ENCODE data around the gene MBOAT1. TPM values are rescaled to one million over a fixed set of nuclear protein-coding genes. Genes with fewer than 3 reads are reported as not detected.

MBOAT1 gene
- total and polyA plus RNA-seq, 9 donors, result 8.5 to 30.2 (median 12.7) TPM

DNA sequence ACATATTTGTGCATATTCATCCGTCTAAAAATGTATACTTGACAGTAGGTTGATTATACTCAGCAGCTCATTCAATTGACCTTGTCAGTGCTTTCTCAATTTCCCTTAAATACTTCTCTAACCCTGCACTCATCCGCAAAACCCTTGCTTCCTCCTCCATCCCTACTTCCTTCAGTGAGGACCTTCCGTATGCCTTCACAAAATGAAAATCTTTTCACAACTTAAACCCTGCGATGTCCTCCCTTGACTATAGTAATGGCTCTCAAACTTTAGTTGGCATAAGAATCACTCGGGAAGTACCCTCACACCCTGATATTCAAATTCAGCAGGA lies 5.2 kb downstream of the MBOAT1 start:
- intact Hi-C loops (cut with DNase I), result no loop called here
- Histone ChIP-seq H3K36me3 (no peaks in the 10 kb centered on the region), H3K27me3 (no peaks in the 10 kb centered on the region), H3K4me3 (no peak overlapping the region), H3K9me3 (no peaks in the 10 kb centered on the region), H3K4me1 (ENCODE audit: insufficient read depth) (peaks cover 24% of the 10 kb centered on the region), H3K27ac (no peak overlapping the region)
- WGBS, 3 donors, result 68 to 72% (median 68%) methylated on average over 5 of the region's 5 CpGs
- no peak for TF ChIP-seq EP300 (IDR thresholded peaks at IDR 0.05)
- TF ChIP-seq, protein P1, sequence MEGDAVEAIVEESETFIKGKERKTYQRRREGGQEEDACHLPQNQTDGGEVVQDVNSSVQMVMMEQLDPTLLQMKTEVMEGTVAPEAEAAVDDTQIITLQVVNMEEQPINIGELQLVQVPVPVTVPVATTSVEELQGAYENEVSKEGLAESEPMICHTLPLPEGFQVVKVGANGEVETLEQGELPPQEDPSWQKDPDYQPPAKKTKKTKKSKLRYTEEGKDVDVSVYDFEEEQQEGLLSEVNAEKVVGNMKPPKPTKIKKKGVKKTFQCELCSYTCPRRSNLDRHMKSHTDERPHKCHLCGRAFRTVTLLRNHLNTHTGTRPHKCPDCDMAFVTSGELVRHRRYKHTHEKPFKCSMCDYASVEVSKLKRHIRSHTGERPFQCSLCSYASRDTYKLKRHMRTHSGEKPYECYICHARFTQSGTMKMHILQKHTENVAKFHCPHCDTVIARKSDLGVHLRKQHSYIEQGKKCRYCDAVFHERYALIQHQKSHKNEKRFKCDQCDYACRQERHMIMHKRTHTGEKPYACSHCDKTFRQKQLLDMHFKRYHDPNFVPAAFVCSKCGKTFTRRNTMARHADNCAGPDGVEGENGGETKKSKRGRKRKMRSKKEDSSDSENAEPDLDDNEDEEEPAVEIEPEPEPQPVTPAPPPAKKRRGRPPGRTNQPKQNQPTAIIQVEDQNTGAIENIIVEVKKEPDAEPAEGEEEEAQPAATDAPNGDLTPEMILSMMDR (IDR thresholded peaks at IDR 0.05), result no peak
- TF ChIP-seq POLR2A (IDR thresholded peaks at IDR 0.05), result no peak
- no peak for DNase-seq

DNA sequence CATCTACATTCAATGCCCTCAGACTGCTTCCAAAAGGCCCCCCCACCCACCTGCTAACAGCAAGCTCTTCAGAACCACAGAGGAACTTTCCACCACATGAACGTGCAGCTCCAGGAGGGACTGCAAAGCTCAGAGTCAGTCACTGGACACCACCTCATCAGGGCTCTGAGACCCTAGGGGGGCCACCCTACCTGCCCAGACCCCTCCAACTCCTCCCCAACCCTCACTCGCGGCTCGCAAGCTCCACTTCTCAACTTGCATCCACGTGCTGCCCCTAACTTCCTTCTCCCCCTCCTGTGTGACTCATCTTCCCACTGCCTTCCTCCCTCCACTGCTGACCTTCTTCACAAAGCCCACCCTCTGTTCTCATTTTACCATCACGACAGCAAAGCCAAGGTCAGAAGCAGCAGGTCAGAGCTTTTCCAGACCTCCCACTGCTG lies 6.5 kb downstream of the MBOAT1 start:
- 18 to 27% (median 19%) methylated on average over 6 of the region's 6 CpGs for WGBS, 3 donors
- no peak for TF ChIP-seq EP300 (IDR thresholded peaks at IDR 0.05)
- TF ChIP-seq, protein P1 (IDR thresholded peaks at IDR 0.05), result no peak
- no peak for TF ChIP-seq POLR2A (IDR thresholded peaks at IDR 0.05)
- Histone ChIP-seq H3K36me3 (no peaks in the 10 kb centered on the region), H3K27me3 (no peaks in the 10 kb centered on the region), H3K4me3 (no peak overlapping the region), H3K4me1 (ENCODE audit: insufficient read depth) (peaks cover 28% of the 10 kb centered on the region), H3K9me3 (no peaks in the 10 kb centered on the region), H3K27ac (no peak overlapping the region)
- intact Hi-C loops (cut with DNase I), result no loop called here
- peak in 4 of 5 donors; percentile 42 to 59 (median 50) for DNase-seq

DNA sequence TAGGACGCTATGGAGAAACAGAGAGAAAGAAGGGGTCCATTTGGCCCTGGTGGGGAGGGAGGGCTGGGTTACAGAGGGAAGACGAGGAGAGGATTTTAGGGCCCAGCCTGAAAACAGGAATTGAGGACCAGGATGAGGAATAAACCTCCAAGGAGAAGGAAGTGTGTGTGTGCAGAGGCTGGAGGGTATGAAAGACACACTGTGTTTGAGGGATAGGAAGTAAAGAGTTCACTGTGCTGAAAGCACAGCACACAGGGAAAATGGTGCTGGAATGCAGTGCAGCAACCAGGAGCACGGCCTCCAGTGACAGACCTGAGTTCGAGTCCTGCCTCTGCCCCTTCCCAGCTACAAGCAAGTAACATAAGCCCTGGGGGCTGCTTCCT lies 7.8 kb downstream of the MBOAT1 start:
- H3K27ac ChIP-seq, result peak overlapping the region in 1 of 2 donors; percentile 26
- peaks cover 24% of the 10 kb centered on the region for H3K4me1 ChIP-seq (ENCODE audit: insufficient read depth)
- TF ChIP-seq POLR2A (IDR thresholded peaks at IDR 0.05), result no peak
- TF ChIP-seq EP300 (IDR thresholded peaks at IDR 0.05), result no peak
- TF ChIP-seq, protein P1 (IDR thresholded peaks at IDR 0.05), result no peak
- 81 to 83% (median 82%) methylated on average over 4 of the region's 4 CpGs for WGBS, 3 donors
- DNase-seq, result no peak
- no peaks in the 10 kb centered on the region for H3K27me3 ChIP-seq
- no peak overlapping the region for H3K4me3 ChIP-seq
- intact Hi-C loops (cut with DNase I), result no loop called here
- no peaks in the 10 kb centered on the region for H3K9me3 ChIP-seq
- H3K36me3 ChIP-seq, result no peaks in the 10 kb centered on the region

DNA sequence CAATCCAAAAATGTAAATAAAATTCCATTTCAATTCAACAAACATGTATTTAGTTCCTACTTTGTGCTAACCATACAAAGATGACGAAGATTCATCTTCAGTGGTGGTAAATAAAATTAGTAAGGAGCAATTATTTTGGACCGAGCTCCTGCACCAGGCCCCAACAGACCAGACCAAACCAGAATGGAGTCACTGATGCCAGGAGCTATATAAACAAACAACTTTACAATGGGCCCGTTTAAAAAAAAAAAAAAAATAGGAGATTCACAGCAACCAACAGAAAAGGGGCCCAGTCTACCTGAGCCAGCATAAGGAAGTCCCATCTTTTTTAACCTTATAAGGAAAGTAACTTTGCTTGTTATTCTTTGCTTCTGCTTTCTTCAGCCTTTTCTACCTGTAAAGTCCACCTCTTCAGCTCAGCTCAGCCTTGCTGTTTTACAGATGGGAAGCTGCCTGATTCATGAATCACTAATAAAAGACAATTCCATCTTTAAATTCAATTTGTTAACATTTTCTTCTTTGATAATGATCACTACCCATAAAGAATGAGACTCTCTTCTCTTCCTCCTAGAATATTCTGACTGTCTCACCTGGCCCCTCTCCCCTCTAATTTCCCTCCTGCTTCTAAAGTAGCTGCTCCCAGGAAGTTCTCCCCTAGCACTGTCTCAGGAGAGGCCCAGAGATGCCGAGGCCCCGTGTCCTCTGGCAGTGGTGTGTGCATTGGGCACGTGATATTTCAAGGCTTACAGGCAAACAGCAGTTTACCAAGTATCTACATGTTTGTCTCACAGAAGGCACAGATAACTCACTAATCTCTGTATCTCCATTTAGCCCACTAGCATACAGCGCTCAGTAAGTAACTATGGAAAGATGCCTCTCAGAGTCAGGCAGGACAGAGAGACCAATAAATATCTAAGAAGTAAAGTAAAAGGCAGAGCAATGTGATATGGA lies 8.4 kb downstream of the MBOAT1 start:
- peaks cover 24% of the 10 kb centered on the region for H3K4me1 ChIP-seq (ENCODE audit: insufficient read depth)
- 34 to 54% (median 40%) methylated on average over 7 of the region's 7 CpGs for WGBS, 3 donors

More for the DNA sequence above, 8.4 kb downstream of the MBOAT1 start:
- Histone ChIP-seq H3K27me3 (no peaks in the 10 kb centered on the region), H3K9me3 (no peaks in the 10 kb centered on the region), H3K4me3 (no peak overlapping the region), H3K36me3 (no peaks in the 10 kb centered on the region), H3K27ac (peak overlapping the region in 1 of 2 donors; percentile 26)
- intact Hi-C loops (cut with DNase I), result no loop called here
- DNase-seq, result no peak
- TF ChIP-seq POLR2A (IDR thresholded peaks at IDR 0.05), result no peak
- TF ChIP-seq, protein P1 (IDR thresholded peaks at IDR 0.05), result no peak
- no peak for TF ChIP-seq EP300 (IDR thresholded peaks at IDR 0.05)
